Lung microvascular endothelial cell (primary cell): ENCODE measurements around the gene UQCRH. TPM values are rescaled to one million over a fixed set of nuclear protein-coding genes. Genes with fewer than 3 reads are reported as not detected.
"Not testable (repeated sequence)": the region's sequence is repeated elsewhere in the genome, so short reads cannot be mapped to it uniquely, and the experiment has no call there.

Experiments
- DNase-seq, 2 donors: peaks; one replicate each; pipeline versions ENCODE4 v3.0.0 to v3.0.0-alpha.2; 2010; ENCODE audit warnings: low read depth in 2 of 2
- total RNA-seq: library from RNA; depleted of rRNA; stranded (reverse); fragments of >200 nt; gene quantifications from 2 replicates; pipeline ENCODE4 v1.2.1, GENCODE V29; 2014

The UQCRH gene
- total RNA-seq, 1 donor from 2014 or later, result 399 TPM

- DNase-seq, result peak; percentile 19 to 49
Observed at GRCh38 chr1:46300673-46301405, 2.7 kb upstream of the UQCRH start.

DNA sequence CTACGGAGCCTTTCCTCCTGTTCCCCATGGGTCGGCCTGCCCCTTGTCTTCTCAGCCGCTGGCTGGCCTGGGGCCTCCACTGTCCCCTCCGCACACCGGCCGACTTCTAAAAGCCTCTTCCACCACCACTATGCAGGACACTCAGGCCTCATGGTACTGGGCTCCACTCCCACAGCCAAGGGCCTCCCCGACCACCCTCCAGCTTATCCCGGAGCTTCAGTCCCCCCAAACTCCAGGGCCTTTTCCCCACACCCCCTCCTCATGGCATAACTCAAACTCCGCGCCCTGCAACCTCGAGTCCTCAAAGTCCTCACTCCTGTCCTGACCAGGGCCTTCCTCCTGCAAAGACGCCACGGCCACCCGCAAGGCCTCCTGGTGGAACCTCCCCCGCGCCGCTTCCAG is 2.1 kb upstream of the UQCRH start:
- no peak for DNase-seq

DNA sequence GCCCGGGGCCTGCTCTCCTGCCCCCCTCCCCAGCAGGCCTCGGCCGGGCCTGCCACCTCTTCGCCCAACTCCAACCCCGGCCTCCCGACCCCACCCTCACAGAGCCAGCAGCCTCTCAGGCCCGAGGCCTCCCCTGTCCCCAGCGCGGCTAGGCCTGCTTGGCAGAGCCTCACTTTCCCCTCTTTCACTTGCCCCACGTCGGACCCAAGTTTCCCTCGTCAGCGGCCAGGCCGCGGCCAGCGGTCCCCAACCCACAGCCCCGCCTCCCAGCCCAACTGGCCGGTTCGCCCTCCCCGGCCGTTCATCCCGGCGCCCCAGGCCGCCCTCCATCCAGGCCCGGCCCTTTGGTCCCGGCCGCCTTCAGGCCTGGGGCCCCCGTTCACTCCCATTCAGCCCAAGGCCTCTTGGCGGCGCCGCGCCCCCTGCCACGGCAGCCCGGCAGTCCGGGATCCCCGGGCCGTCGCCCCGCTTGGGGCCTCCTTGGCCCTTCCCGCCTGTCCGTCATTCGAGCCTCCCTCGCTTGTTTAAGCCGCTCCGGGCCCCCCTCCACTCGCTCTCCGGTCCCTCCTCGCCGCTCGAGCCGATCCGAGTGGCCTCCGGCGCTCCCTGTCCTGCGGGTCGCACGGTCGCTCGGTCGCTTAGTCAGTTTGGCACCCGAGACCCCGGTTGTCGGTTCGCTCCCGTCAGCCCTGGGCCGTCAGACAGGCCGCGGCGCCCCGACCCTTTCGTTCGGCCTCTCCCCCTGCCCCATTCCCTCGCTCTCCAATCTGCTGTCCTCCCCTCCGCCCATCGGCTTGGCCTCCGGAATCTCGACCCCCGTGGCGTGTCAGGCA is 1.5 kb upstream of the UQCRH start:
- DNase-seq, result peak; percentile 68 to 70

- DNase-seq, result peak; percentile 48 to 64
Observed at GRCh38 chr1:46302641-46303037, 859 bp upstream of the UQCRH start.

- DNase-seq, result peak; percentile 11 to 15
Observed at GRCh38 chr1:46303872-46304326, 401 bp downstream of the UQCRH start.

DNA sequence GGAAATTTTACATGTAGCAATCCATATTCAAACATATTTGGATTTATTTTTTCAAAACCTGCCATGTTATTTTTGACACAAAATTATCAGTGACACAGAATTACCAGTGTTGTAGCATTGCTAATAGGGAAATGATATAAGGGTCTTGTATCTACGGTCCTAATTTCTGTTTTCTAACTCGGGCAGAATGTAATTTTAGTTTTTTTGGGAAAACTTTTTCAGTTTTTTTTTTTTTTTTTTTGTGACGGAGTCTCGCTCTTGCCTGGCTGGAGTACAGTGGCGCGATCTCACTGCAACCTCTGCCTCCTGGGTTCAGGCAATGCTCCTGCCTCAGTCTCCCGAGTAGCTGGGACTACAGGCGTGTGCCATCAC is 2.6 kb downstream of the UQCRH start:
- DNase-seq, result no peak

- DNase-seq, result no peak
Observed at GRCh38 chr1:46309401-46310159, 6.1 kb downstream of the UQCRH start.

DNA sequence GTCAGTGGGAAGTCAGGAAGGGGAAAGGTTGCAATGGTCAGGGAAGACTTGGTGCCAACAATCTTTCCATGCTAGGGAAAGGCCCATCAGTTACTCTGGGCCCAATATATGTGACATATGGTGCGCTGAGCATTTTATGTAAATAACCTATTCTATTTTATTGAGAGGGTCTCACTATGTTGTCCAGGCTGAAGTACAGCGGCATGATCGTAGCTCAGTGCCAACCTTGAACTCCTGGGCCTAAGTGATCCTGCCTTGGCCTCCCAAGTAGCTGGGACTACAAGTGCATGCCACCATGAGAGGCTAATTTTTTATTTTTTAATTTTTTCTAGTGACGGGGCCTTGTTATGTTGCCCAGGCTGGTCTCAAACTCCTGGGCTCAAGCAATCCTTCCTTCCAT is 6.8 kb downstream of the UQCRH start:
- DNase-seq, result no peak

DNA sequence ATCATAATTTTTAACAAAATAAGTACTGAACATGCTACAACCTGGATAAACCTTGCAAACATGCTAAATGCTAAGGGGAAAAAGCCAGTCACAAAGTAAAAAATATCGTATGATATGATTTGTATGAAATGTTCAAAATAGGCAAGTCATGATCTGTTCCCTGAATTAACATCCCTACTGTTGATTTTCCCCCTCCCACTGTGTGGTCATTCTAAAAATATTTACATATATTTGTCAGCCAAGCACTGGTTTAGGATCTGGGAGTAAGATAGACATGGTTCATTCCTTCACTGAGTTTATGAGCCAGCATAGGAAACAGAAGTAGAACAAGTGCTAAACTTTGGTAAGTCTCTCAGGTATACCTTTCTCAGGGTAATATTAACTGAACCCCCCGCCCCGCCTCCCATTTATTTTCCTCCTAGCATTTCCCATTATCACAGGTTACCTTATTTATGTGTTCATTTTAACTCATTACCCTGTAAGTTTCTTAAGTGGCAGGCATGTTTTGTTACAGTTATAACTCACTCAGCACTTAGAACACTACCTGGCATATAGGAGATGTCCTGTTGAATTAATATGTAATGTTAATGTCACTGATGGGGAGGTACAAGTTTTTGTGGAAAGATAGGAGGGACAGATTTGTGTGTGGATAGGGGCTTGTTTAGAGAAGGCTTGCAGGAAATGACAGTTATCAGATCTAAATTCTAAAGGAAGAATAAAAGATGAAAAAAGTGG is 12.3 kb downstream of the UQCRH start:
- no peak for DNase-seq

DNA sequence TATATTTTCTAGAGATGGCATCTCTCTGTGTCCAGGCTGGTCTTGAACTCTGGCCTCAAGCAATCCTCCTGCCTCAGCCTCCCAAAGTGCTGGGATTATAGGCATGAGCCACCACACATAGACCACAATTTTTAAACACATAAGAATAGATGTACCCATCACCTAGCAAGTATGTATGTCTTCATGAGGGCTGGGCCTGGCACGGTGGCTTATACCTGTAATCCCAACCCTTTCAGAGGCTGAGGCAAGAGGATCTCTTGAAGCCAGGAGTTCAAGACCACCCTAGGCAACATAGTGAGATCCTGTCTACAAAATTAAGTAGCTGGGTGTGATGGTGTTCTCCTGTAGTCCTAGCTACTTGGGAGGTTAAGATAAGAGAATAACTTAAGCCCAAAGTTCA is 13.8 kb downstream of the UQCRH start:
- DNase-seq, result no peak

GRCh38 chr1:46319301-46319700 is 15.8 kb downstream of the UQCRH start:
- DNase-seq, result not testable (repeated sequence)

DNA sequence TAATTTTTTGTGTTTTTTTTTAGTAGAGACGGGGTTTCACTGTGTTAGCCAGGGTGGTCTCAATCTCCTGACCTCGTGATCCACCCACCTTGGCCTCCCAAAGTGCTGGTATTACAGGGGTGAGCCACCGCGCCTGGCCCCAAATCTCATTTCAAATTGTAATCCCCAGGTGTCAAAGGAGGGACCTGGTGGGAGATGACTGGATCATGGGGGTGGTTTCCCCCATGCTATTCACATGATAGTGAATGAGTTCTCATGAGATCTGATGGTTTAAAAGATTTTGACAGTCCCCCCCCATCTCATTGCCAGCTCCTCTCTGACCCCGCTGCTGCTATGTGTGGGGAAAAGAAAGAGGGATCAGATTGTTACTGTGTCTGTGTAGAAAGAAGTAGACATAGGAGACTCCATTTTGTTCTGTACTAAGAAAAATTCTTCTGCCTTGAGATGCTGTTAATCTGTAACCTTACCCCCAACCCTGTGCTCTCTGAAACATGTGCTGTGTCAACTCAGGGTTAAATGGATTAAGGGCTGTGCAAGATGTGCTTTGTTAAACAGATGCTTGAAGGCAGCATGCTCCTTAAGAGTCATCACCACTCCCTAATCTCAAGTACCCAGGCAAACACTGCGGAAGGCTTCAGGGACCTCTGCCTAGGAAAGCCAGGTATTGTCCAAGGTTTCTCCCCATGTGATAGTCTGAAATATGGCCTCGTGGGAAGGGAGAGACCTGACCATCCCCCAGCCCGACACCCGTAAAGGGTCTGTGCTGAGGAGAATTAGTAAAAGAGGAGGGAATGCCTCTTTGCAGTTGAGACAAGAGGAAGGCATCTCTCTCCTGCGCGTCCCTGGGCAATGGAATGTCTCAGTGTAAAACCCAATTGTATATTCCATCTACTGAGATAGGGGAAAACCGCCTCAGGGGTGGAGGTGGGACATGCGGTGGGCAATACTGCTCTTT is 16.7 kb downstream of the UQCRH start:
- DNase-seq, result not testable (repeated sequence)

GRCh38 chr1:46322191-46322590 is 18.7 kb downstream of the UQCRH start:
- not testable (repeated sequence) for DNase-seq

- not testable (repeated sequence) for DNase-seq
Observed at GRCh38 chr1:46325285-46326076, 22.0 kb downstream of the UQCRH start.

DNA sequence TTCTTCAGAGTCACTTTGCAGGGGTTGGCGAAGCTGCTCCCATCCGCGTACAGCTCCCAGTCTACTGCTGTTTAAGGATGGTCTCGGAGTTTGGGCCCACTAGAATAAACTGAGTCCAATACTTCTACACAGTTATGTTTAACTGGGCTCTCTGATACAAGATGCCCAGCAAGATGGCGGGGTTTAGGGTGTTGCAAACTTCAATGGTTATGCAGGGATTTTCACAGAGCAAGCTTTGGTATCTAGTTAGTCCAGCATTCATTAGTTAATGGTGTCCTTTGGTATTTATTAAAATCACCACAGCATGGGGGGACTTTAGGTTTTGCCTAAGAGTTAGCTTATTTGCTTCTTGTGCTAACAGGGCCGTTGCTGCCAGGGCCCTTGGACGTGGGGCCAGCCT is 24.7 kb downstream of the UQCRH start:
- DNase-seq, result not testable (repeated sequence)

GRCh38 chr1:46329807-46330206 is 26.3 kb downstream of the UQCRH start:
- DNase-seq, result not testable (repeated sequence)

- DNase-seq, result not testable (repeated sequence)
Observed at GRCh38 chr1:46330381-46330780, 26.9 kb downstream of the UQCRH start.

DNA sequence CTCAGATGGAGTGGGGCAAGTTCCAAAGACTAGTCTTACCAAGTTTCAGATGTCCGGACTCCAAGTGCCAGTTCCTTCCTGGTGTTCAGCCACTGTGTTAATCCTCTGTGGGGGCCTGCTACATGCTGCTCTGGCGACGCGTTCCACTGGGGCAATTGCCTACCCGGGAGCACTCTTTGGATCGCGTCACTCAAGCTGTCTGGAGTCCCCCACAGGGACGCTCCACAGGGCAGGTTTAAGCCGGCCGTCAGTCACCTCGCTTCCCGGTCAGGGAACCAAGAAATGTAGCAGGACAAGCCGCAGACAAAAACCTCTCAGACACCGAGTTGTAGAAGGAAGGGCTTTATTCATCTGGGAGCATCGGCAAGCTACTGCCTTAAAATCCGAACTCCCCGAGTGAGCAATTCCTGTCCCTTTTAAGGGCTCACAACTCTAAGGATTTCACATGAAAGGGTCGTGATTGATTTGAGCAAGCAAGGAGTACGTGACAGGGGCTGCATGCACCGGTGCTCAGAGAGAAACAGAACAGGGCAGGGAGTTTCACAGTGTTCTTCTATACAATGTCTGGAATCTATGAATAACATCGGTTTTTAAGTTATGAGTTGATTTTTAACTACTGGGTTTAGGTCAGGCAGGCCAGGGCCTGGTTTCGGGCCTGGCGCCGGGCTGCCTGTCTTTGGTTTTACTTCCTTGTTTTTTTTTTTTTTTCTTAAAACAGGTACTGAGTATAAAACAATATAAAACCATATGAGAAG is 28.5 kb downstream of the UQCRH start:
- not testable (repeated sequence) for DNase-seq
